Stimulated activated CD4-positive, alpha-beta T cell treated with anti-CD3 and anti-CD28 coated beads, Interleukin-4, amount 100 ng/mL, for 48 hours (primary cell): Measurements from ENCODE around the gene SHISA9.

Source experiments
- DNase-seq, 2 donors: peaks; one replicate each; pipeline ENCODE4 v3.0.0-alpha.2; 2020; ENCODE audit warnings: low read depth in 2 of 2

Gene SHISA9

GRCh38 chr16:13070268-13070667, 168.9 kb downstream of the SHISA9 start:
- no peak for DNase-seq

DNA sequence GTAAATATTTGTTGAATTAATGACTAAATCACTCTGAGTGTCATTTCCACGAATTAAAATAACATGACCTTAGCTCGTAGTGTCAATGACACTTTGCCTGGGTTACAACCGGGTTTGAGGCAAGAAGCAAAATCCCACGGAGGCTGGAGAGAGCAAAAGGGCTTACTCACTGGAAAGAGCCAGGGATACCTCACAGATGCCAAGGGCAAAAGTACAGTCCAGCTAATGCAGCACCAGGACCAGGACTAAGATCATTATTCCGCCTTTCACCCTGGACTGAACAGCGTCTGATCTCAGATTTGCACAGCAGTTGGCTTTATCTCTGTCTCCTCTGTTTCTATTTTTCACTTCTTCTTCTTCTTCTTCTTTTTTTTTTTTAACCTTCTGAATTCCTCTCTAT, 175.5 kb downstream of the SHISA9 start:
- no peak for DNase-seq

DNA sequence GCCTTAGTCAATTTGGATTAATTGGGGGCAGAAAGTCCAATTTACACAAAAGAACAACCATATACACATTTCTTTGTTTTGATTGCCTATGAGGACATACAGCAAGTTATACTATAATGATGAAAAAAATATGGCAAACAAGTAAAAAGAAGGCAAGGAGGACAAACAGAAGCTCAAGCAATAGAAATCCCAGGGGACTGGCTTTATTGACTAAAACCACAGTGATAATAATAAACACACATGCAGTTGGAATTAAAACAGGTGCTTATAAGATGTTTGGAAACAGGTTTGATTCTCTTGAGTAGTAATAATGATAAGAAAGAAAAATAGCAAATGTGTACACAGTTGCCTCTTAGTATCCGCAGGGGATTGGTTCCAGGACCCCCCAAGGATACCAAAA, 176.4 kb downstream of the SHISA9 start:
- DNase-seq = no peak

- DNase-seq = no peak
Measured at GRCh38 chr16:13080531-13080930, 179.1 kb downstream of the SHISA9 start.

- no peak for DNase-seq
Measured at GRCh38 chr16:13081825-13082331, 180.5 kb downstream of the SHISA9 start.

DNA sequence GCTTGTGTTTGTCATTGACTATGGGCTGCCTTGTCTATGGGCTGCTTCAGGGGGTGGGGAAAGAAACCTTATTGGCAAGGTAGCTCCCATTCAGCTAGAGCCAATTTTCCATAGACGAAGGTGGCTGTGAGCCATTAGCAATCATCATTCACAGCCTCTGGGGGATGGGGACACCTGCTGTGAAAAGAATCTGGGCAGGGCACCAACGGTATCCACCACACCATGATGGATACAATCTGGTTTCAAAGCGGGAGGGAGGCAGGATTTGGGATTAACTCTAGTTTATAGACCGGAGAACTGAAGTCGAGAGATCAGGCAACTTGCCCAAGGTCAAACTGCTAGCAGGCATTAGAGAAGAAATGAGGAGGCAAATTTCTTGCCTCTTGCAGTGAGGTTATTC, 182.3 kb downstream of the SHISA9 start:
- DNase-seq = no peak

DNA sequence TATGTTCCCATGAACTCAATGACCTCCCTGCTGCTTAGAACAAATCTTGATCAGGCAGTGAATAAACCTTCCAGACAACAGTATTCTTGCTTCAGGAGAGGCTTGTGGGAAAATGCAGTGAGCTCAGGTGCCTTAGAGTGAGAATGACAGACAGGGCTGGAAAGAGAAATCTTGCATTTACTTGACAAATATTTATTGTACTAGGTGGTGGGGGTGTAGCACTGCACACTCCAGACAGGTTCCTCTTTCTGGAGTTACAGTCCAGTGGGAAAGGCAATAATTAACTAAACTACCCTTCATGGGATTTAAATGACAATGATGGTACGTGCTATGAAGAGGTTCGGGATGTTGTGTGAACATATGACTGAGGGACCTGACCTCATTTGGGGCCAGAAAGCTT, 182.9 kb downstream of the SHISA9 start:
- no peak for DNase-seq

- DNase-seq = no peak
Measured at GRCh38 chr16:13093661-13094060, 192.3 kb downstream of the SHISA9 start.

DNA sequence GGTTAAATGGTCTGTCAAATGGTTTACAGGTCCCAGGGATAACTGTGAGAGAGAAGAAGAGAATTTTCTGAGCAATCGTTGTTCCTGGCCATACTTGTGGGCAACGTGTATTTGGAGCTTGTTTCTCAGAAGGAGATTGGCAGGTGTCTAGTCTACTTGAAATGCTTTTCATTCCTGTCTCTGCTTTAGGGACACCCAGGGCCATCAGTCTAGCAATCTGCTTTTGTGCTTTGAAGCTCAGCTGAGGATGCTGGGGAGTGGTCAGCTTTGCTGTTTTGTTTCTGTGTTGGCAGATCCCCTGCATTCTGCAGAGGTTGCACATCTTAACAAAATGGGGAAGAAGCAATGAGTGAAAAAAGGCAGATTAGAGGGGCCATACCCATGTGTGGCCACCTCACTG, 193.7 kb downstream of the SHISA9 start:
- no peak for DNase-seq

DNA sequence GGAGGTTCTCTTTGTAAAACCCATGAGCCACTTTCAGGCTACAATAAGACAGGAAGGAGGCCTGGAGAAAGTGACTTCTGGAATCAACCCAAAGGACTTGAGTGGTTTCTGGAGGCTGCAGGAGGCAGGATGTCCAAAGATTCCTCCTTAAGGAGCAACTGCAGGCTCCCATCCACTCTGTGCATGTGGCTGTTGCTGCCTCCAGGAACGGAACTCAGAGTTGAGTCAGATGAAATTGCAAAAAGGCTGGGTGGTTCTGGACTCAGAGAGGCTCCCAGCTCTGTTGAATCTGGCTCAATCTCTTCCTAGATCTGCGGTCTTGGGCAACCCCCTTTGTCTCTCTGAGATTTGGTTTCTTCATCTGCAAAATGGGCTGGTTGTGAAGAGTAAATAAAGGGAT, 197.1 kb downstream of the SHISA9 start:
- DNase-seq = no peak

- no peak for DNase-seq
Measured at GRCh38 chr16:13099822-13100221, 198.4 kb downstream of the SHISA9 start.

DNA sequence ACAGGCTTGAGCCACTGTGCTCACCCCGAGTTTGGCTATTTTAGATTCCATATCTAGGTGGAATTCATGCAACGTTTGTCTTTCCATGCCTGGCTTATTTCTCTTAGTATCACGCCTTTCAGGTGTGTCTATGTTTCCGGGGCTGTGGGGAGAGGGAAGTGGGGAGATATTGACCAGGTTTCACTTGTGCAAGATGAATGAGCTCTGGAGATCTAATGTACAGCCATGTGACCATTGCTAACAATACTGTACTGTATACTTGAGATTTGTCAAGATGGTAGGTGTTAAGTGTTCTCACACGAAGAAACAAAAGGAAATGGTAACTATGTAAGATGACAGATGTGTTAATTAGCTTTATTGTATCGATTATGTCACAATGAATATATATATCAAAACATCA, 199.6 kb downstream of the SHISA9 start:
- DNase-seq = no peak

DNA sequence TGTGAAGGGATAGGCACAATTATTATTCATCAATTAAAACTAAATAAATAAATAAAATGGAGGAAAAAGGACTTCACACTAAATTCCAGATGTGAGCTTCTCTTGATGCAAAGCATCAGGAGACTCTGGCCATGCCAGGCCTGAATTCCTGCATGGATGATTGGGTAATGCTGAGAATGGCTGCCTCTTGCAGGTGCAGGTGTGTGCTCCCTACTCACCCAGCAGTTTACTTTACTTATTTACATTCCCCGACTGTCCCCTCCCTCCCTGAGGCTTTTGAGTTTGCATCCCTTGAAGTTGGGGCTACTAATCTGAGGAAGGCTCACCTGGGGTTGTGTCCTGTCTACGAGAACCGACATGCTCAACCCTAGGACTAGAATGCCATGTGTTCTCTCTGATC, 200.4 kb downstream of the SHISA9 start:
- no peak for DNase-seq

DNA sequence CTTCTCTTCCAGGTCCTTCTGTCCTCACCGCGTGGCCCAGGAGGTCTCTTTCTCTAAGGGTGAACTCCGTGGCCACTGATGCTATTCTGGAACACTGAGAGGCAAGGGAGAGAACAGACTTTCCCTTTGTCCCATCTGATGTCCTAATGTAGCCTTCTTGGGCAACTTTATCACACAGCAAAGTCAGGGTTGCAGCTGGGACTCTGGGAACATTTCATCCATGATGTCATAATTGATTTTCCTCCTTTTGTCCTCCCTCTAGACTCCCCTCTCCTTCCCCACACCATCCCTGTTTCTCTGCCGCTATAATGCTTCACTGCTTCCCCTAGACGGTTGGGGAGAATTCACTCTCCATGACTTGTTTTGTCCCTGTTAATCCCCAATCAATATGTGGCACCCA, 201.0 kb downstream of the SHISA9 start:
- no peak for DNase-seq

DNA sequence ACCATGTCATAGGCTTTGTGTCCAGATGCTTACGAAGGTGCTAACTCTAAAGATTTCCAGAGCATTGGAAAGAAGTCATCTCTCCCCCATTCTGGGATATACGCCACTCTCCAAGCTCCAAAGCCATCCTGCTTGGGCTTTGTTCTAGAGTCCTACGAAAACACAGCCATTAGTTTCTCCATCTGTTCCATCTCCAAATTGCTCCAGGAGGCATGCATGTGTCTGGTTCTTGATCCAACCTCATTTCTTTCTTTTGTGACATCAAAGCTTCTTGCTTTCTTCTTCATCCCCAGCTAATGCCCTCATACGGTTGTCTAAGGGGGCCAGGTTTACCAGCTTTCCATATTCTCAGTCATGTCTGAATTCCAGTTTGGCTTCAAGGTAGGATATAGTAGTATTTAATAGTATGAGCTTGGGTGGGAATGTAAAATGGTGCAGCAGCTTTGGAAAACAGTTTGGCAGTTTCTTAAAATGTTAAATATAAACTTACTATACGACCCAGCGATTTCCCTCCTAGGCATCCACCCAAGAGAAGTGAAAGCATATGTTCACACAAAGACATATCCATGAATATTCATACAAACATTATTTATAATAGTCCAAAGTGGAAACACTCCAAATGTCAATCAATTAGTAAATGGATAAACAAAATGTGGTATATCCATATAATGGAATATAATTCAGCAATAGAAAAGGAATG, 202.6 kb downstream of the SHISA9 start:
- no peak for DNase-seq

DNA sequence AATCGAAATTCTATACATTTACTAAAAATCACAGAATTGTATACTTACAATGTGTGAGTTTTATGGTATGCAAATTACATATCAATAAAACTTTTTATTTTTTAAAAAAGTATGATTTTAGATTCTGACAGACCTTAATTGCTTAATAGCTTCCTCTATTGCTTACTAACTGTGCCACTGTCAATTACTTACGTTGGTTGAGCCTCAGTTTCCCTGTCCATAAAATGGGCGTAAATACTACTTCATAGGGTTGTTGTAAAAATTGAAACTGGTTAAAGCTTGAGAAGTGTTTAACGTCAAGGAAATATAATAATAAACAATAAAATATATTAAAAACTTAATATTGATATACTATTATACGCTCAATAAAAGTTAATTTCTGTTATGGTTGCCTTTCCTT, 203.4 kb downstream of the SHISA9 start:
- DNase-seq = no peak

DNA sequence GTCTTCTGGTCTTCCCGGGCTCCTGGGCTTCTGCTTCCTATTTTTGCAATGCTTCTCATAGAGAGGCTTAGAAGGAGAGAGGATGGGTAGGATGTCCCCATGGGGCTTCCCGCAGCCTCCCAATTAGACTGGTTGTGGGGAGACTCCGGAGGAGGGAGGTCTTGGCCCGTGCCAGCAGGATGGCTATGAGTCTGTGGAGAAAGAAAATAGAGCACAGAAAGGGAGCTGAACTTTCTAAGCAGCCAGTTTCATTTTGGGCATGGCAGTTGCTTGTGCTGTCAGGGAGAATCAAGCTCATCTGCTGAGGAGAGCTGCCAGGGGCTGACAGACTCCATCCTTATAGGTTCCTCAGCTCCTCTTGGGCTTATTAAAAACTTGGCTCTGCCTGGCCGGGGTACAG, 204.0 kb downstream of the SHISA9 start:
- no peak for DNase-seq

- no peak for DNase-seq
Measured at GRCh38 chr16:13106464-13106863, 205.1 kb downstream of the SHISA9 start.

DNA sequence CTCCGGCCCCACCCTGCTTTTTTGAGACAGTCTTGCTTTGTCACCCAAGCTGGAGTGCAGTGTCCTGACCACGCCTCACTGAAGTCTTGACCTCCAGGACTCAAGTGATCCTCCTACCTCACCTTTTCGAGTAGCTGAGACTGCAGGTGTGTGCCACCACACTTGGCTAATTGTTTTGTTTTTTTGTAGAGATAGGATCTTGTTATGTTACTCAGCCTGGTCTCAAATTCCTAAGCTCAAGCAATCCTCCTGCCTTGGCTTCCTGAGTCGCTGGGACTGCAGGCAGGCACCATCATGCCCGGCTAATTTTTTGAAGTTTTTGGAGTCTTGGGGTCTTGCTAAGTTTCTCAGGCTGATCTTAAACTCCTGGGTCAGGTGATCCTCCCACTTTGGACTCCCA, 206.7 kb downstream of the SHISA9 start:
- no peak for DNase-seq

- DNase-seq = no peak
Measured at GRCh38 chr16:13109171-13109570, 207.8 kb downstream of the SHISA9 start.

DNA sequence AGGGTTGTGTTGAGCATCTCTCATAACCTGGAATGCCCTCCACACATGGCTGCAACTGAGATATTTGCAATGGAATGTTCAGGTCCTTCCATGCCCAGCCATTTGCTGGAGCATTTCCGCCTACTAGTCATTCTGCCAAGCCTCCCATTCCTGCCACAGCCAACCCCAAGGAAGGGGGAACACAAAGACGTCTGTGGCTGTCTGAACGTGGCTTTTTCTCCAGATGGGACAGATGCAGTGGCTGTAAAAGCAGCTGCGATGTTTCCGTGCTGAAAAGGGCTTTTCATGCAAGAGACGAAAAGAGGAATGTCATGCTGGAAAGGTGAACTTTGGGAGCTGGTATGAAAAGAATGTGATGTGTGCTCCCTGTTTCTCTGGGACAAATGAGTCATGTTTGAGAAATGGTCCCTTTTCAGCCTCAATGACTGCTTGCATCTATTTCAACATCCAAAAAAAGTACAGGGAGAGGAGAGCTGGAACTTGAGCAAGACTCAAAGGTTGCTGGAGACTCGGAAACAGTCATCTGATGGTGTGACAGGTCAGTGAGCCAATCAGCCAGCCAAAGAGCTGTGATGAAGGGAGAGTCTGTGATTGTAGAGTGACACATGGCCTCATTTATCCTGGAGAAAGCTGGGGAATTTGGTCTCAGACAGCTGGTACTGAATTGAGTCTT, 208.9 kb downstream of the SHISA9 start:
- no peak for DNase-seq

GRCh38 chr16:13111747-13112146, 210.3 kb downstream of the SHISA9 start:
- DNase-seq = no peak

DNA sequence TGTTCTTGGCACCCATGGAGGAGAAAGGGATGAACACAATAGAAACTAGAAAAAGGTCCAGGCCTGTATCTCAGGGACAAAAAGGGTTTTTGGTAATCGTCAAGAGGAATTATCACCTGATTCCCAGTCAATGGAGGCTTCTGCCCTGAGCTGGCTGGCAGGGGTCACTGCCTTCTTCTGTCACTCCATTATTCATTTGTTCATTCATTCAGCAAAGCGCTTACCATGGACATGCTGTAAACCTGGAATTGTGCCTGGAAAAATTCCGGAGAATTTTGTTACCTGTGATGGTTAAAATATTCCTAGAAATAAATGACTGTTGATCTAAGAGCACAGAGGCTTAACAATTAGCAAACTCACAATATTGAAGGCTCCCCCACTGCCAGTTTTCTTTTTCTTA, 212.3 kb downstream of the SHISA9 start:
- no peak for DNase-seq

DNA sequence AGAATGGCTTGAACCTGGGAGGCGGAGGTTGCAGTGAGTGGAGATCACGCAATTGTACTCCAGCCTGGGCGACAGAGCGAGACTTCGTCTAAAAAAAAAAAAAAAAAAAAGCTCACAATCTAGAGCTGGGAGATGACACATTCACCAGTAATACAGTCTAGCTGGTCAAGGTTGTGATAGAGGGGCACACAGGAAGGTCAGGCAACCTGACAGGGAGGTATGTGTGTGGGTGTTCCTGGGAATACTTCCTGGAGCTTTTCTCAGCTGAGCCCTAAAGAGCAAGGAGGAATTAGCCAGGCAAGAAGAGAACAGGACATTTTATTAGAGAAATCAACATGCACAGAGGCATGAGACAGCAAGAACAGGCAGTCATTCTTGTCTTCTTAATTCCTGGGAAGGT, 216.7 kb downstream of the SHISA9 start:
- no peak for DNase-seq
